Ramos (cell line): Measurements from ENCODE around the gene NUP58.

ENCODE experiments used
- in situ Hi-C: fragments of 300-500 bp; cut with MboI; formaldehyde crosslinking; loops from one replicate; pipeline ENCODE4 v1.14.3; 2022; ENCODE audit warnings: low sequenced_read_pairs; ENCODE audit not compliant: unreplicated experiment

Gene NUP58, protein sequence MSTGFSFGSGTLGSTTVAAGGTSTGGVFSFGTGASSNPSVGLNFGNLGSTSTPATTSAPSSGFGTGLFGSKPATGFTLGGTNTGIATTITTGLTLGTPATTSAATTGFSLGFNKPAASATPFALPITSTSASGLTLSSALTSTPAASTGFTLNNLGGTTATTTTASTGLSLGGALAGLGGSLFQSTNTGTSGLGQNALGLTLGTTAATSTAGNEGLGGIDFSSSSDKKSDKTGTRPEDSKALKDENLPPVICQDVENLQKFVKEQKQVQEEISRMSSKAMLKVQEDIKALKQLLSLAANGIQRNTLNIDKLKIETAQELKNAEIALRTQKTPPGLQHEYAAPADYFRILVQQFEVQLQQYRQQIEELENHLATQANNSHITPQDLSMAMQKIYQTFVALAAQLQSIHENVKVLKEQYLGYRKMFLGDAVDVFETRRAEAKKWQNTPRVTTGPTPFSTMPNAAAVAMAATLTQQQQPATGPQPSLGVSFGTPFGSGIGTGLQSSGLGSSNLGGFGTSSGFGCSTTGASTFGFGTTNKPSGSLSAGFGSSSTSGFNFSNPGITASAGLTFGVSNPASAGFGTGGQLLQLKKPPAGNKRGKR

GRCh38 chr13:25301347-25302113, at the start of gene NUP58:
Gene NUP58, plus strand, starts transcription at chr13:25301625. Its CDS starts 149 bp downstream, at chr13:25301774.
- in situ Hi-C loops, result no loop called here

DNA sequence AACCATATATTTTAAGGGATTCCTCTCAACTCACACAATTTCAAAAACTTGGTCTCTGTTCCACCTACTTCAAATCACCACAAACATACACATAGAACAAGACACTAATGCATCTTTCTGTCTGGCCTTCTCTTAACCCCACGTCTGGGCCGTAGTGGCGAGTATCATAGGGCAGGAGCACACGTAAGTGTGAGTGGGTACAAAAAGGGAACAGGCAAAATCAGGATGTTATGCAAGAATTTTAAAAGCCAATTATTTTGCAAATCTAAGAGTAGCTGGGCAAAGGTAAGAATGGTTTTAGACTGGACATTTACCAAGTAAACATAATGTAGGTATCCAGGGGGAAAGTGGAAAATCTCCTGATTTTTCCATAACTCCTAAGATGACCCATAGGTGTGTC, 49.2 kb upstream of the NUP58 start:
- in situ Hi-C loops, result no loop called here

GRCh38 chr13:25252752-25253151, 48.7 kb upstream of the NUP58 start:
- in situ Hi-C loops, result no loop called here

- in situ Hi-C loops, result no loop called here
Observed at GRCh38 chr13:25253702-25254101, 47.7 kb upstream of the NUP58 start.

- in situ Hi-C loops, result no loop called here
Observed at GRCh38 chr13:25262261-25262660, 39.2 kb upstream of the NUP58 start.

DNA sequence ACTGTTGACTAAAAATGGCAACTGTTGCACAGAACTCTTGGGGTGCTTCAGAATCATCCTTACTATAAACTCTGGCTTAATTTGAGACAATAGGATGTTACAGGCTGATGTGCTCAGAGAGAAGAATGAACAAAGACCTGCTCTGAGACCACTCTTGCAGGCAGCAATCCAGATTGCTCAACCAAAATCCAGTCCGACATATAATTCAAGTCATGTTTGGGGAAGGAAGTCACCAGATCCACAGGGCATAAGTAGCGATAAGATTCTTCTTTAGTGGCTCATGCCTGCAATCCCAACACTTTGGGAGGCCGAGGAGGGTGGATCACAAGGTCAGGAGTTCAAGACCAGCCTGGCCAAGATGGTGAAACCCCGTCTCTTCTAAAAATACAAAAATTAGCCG, 34.7 kb upstream of the NUP58 start:
- in situ Hi-C loops, result no loop called here

GRCh38 chr13:25267715-25268114, 33.7 kb upstream of the NUP58 start:
- in situ Hi-C loops, result no loop called here

- in situ Hi-C loops, result no loop called here
Observed at GRCh38 chr13:25268561-25268960, 32.9 kb upstream of the NUP58 start.

DNA sequence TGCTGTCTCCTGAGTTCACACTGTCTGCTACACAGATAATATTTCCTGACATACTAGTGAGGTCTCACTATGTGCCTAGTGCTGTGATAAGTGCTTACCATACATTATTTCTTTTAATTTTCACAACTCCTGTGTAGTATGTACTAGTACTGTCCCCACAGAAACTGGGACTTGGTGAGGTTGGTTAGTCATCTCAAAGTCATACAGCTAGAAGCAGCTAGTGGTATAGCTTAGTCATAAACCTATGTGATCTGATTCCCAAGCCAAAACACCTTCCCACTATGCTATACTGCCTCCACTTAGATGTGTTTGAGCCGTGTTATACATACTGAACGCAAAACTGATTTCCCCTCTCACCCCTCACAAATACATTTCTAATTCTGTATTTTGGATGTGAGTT, 24.7 kb upstream of the NUP58 start:
- in situ Hi-C loops, result no loop called here

DNA sequence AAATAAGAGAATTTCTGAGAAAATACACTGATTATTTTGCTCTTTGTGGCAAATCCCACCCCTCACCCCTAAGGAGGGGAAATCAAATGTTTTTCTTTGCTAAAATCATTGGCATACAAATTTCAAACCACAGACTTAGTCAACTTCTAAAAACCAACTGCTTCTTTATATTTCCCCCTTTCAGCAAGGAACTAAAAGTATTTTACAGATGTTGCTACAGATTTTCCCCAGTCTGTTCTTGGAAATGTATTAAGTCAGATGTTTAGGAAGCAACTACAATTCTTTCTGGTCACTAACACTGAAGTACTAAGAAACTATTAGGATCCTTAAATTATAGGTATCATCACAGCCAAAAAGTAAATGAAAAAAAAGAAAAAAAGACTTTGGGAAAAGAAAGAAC, 21.0 kb upstream of the NUP58 start:
- in situ Hi-C loops, result no loop called here

GRCh38 chr13:25281193-25281934, 20.1 kb upstream of the NUP58 start:
- in situ Hi-C loops, result no loop called here

- in situ Hi-C loops, result no loop called here
Observed at GRCh38 chr13:25281935-25282332, 19.5 kb upstream of the NUP58 start.

- in situ Hi-C loops, result no loop called here
Observed at GRCh38 chr13:25286308-25286968, 15.0 kb upstream of the NUP58 start.

DNA sequence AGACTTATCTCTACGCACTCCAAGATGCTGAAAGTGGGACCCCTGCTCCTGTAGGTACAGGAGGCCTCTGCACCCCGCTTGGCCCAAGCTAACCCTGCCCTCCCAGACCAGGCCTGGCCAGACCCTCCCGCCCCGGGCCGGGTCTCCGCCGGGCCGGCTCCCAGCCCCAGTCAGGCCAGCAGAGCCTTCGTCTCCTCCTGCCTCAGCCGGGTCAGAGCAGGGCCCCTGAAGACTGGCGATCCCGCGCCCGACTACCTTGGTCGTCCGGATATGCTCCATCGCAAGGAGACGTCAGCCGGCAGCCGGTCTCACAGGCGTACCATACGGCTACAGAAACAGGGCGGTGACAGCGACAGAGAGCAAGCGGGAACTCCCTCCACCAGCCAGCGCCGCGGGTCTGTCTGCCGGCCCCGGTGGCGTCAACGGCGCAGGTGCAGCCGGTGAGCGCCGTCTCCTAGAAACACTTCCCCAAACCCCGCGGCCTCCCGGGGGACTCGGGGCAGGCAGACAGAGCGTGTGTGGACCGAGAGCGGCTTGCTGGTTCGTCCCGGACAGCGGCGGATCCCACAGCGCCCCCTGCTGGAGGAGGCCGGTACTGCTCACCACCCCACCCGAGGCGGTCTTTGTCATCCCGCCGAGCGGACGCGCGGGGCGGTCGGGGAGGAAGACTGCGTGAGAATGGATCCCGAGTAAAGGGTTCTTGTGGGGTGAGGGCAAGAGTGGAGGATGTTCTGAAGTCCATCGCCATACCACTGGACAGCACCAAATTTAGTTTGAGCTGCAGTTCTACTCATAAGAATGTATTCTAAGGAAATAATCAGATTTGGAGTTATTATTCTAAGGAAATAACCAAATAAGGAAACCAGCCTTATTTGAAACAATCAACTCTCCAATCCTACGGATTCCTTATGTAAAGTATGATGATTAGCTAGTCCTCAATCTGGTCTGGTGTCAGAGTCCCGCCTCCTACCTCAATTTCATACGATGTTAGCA, 14.2 kb upstream of the NUP58 start, which contains the start of gene MTMR6:
MTMR6 (minus strand) TSS at position 520 of the 993 bp plus-strand sequence; CDS start at position 279, 241 bp downstream.
- in situ Hi-C loops, result no loop called here

- in situ Hi-C loops, result no loop called here
Observed at GRCh38 chr13:25288966-25289365, 12.5 kb upstream of the NUP58 start.

GRCh38 chr13:25291691-25292090, 9.7 kb upstream of the NUP58 start:
- in situ Hi-C loops, result no loop called here

GRCh38 chr13:25292301-25292700, 9.1 kb upstream of the NUP58 start:
- in situ Hi-C loops, result no loop called here

DNA sequence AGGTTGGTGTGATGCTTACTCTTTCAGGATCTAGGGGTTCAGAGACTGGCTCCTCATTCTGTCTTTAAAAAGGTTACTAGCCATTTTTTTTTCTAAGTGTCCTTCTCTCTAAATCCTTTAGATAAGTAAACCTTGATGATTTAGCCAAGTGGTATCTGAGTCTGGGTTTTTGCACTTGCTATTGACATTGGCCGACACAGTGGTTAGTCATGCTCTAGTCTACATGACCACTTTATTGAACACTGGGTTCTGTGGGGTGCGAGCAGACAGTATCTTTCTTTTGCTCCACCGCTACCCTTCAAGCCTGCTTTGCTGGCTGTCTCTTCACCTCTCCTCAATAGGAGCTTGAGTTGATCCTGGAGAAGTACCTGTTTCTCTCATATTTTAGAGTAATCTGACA, 6.2 kb upstream of the NUP58 start:
- in situ Hi-C loops, result no loop called here

GRCh38 chr13:25295701-25296100, 5.7 kb upstream of the NUP58 start:
- in situ Hi-C loops, result no loop called here
